GM13977 (cell line): ENCODE results near the gene NPHP1.
"Not testable (repeated sequence)": the region's sequence is repeated elsewhere in the genome, so short reads cannot be mapped to it uniquely, and the experiment has no call there.

Experiments
- DNase-seq: peaks from one replicate; pipeline ENCODE4 v3.0.0; 2012; ENCODE audit warnings: low spot score
- CTCF ChIP-seq: IDR thresholded peaks from 2 replicates; pipeline ENCODE4 v1.5.1; 2012; ENCODE audit warnings: mild to moderate bottlenecking, control low read depth; ENCODE audit not compliant: insufficient read depth; ENCODE audit errors: extremely low read depth, missing control alignments
- in situ Hi-C: fragments of 300-500 bp; cut with MboI; formaldehyde crosslinking; loops from one replicate; pipeline ENCODE4 v1.12.0; 2022; ENCODE audit warnings: low sequenced_read_pairs, low pct_unique_long_range_greater_than_20kb, mixed read lengths, inconsistent platforms; ENCODE audit not compliant: unreplicated experiment

NPHP1 gene

GRCh38 chr2:110219496-110220189, 14.8 kb upstream of the NPHP1 start:
- TF ChIP-seq CTCF = no peak
- no peak for DNase-seq
- in situ Hi-C loops = no loop called here

- DNase-seq, in situ Hi-C loops: not testable (repeated sequence)
Observed at GRCh38 chr2:110218889-110219288, 14.1 kb upstream of the NPHP1 start.

- no peak for TF ChIP-seq CTCF
- DNase-seq = no peak
- in situ Hi-C loops = no loop called here
Observed at GRCh38 chr2:110216803-110217202, 12.0 kb upstream of the NPHP1 start.

- no peak for DNase-seq
- in situ Hi-C loops = no loop called here
- no peak for TF ChIP-seq CTCF
Observed at GRCh38 chr2:110216199-110216598, 11.4 kb upstream of the NPHP1 start.

GRCh38 chr2:110215566-110216158, 10.8 kb upstream of the NPHP1 start:
- in situ Hi-C loops = no loop called here
- no peak for TF ChIP-seq CTCF
- DNase-seq = no peak

GRCh38 chr2:110215091-110215490, 10.3 kb upstream of the NPHP1 start:
- in situ Hi-C loops = no loop called here
- no peak for TF ChIP-seq CTCF
- no peak for DNase-seq

- in situ Hi-C loops, DNase-seq: not testable (repeated sequence)
Observed at GRCh38 chr2:110213522-110213921, 8.7 kb upstream of the NPHP1 start.
